ENCODE data around the gene ZNF423. TPM values are rescaled to one million over a fixed set of nuclear protein-coding genes. Genes with fewer than 3 reads are reported as not detected.

The ZNF423 gene
- total RNA-seq, 1 experiment from 2014 or later, result 0.49 TPM

DNA sequence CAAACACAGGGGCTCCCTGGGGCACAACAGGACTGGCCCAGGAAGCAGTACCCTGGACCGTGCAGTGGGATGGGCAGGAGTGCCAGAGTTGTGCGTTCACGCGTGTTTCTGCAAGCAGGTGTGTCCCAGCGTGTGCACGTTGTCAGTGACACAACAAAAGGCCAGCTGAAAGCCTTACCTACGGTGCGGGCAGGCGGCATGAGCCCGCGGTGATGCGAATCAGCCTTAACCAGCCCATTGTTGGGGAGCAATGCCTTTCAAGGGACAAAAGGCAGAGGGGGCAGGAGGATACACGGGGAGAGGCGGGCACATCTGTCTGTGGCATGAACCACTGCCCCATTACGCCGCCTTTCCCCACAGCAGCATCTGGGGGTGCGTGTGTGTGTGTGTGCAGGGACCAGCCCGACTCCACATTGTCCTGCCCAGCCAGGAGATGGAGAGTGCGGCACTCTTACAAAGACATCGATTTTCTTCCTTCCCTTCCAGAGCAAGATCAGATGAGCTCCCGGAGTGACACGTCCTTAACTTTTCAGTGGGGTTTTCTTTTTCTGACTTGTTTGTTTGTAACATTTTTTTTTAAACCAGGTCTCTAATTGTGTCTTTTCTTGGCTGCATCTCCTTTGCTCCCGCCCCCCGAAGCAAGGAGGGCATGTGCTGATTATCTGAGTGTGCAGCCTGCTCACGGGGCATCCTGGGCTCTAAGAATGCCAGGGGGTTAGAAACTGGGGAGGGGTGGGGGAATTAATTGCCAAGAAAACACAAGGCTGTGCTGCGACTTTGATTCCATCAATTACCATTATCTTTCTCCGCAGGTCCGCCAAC lies 158.1 kb downstream of the ZNF423 start:
- intact Hi-C loops (cut with micrococcal nuclease; ENCODE audit: unreplicated experiment) (no loop called here), in situ Hi-C loops (cut with HindIII; ENCODE audit: low pct_unique_long_range_greater_than_20kb, low sequenced_read_pairs) (no loop called here)
- no peak overlapping the region for H3K4me3 ChIP-seq (ENCODE audit: low read depth in 2 of 2, low read length in 2 of 2)
- no peaks in the 10 kb centered on the region for H3K27me3 ChIP-seq (ENCODE audit: control insufficient read depth, insufficient read depth, low read length)
- POLR2A ChIA-PET, result no interaction called here
- DNase-seq (ENCODE audit: low read depth, low spot score), result no peak
- no TSS peak for BruUV-seq (replicated peaks)
- ATAC-seq, result no peak
- CTCF ChIA-PET, result no interaction called here
- no peak overlapping the region for H3K27ac ChIP-seq (ENCODE audit: low read length)
- H3K36me3 ChIP-seq (ENCODE audit: control insufficient read depth, insufficient read depth, low read length), result no peaks in the 10 kb centered on the region; the same call in 1 of the 2 replicates
- no peaks in the 10 kb centered on the region for H3K9me3 ChIP-seq (ENCODE audit: control insufficient read depth, insufficient read depth, low read depth, low read length)
- TF ChIP-seq, protein P1, sequence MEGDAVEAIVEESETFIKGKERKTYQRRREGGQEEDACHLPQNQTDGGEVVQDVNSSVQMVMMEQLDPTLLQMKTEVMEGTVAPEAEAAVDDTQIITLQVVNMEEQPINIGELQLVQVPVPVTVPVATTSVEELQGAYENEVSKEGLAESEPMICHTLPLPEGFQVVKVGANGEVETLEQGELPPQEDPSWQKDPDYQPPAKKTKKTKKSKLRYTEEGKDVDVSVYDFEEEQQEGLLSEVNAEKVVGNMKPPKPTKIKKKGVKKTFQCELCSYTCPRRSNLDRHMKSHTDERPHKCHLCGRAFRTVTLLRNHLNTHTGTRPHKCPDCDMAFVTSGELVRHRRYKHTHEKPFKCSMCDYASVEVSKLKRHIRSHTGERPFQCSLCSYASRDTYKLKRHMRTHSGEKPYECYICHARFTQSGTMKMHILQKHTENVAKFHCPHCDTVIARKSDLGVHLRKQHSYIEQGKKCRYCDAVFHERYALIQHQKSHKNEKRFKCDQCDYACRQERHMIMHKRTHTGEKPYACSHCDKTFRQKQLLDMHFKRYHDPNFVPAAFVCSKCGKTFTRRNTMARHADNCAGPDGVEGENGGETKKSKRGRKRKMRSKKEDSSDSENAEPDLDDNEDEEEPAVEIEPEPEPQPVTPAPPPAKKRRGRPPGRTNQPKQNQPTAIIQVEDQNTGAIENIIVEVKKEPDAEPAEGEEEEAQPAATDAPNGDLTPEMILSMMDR (IDR thresholded peaks at IDR 0.05), result no peak
- TF ChIP-seq TCF7L2 (IDR thresholded peaks at IDR 0.05; ENCODE audit: low read depth, low read length) (no peak), POLR2AphosphoS5 (IDR thresholded peaks at IDR 0.05; ENCODE audit: low read depth, low read length) (no peak), SIN3A (IDR thresholded peaks at IDR 0.05; ENCODE audit: borderline replicate concordance, insufficient read depth, low read depth, low read length) (no peak)
- TF ChIP-seq, protein P2, sequence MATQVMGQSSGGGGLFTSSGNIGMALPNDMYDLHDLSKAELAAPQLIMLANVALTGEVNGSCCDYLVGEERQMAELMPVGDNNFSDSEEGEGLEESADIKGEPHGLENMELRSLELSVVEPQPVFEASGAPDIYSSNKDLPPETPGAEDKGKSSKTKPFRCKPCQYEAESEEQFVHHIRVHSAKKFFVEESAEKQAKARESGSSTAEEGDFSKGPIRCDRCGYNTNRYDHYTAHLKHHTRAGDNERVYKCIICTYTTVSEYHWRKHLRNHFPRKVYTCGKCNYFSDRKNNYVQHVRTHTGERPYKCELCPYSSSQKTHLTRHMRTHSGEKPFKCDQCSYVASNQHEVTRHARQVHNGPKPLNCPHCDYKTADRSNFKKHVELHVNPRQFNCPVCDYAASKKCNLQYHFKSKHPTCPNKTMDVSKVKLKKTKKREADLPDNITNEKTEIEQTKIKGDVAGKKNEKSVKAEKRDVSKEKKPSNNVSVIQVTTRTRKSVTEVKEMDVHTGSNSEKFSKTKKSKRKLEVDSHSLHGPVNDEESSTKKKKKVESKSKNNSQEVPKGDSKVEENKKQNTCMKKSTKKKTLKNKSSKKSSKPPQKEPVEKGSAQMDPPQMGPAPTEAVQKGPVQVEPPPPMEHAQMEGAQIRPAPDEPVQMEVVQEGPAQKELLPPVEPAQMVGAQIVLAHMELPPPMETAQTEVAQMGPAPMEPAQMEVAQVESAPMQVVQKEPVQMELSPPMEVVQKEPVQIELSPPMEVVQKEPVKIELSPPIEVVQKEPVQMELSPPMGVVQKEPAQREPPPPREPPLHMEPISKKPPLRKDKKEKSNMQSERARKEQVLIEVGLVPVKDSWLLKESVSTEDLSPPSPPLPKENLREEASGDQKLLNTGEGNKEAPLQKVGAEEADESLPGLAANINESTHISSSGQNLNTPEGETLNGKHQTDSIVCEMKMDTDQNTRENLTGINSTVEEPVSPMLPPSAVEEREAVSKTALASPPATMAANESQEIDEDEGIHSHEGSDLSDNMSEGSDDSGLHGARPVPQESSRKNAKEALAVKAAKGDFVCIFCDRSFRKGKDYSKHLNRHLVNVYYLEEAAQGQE (IDR thresholded peaks at IDR 0.05; ENCODE audit: insufficient read depth in 1 of 2, low read depth in 2 of 2, low read length in 1 of 2), result no peak
- H3K4me1 ChIP-seq (ENCODE audit: control insufficient read depth, insufficient read depth, low read length), result no peaks in the 10 kb centered on the region

DNA sequence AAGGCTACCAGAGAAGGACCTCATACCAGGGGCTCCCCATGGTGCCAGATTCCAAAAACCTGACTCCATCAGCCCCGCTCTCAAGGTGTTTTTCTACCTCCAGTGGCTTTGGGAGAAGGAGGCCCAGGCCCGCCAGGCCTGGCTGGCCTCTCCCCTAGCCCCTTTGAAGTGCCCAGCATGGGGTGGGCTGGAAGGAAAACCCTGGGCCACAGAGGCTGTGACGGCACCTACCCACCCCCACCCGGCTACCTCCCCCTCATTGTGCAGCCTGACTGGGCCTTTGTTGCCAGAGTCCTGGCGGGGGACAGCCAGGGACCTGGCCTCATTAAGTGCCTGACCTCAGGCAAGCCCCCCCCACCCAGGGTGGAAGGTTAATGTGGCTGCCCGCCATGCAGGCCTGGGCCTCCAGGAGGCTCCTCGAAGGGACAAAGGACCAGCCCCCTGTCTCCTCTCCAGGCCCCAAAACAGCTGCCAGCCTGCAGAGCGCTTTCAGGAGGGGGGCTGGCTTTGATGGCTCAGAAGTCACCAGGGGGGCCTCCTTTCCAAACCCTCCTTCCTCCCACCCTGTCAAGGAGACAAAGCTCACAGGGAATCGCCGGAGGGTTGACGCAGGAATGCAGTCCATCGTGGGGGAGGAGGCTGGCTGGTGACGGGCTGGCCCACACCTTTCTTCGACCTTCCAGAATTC lies 159.4 kb downstream of the ZNF423 start:
- intact Hi-C loops (cut with micrococcal nuclease; ENCODE audit: unreplicated experiment) (no loop called here), in situ Hi-C loops (cut with HindIII; ENCODE audit: low pct_unique_long_range_greater_than_20kb, low sequenced_read_pairs) (no loop called here)
- no peak for TF ChIP-seq TCF7L2 (IDR thresholded peaks at IDR 0.05; ENCODE audit: low read depth, low read length)
- TF ChIP-seq, protein P1 (IDR thresholded peaks at IDR 0.05), result no peak
- TF ChIP-seq, protein P2 (IDR thresholded peaks at IDR 0.05; ENCODE audit: insufficient read depth in 1 of 2, low read depth in 2 of 2, low read length in 1 of 2), result no peak
- TF ChIP-seq POLR2AphosphoS5 (IDR thresholded peaks at IDR 0.05; ENCODE audit: low read depth, low read length), result no peak
- TF ChIP-seq SIN3A (IDR thresholded peaks at IDR 0.05; ENCODE audit: borderline replicate concordance, insufficient read depth, low read depth, low read length), result no peak
- Histone ChIP-seq H3K4me3 (ENCODE audit: low read depth in 2 of 2, low read length in 2 of 2) (no peak overlapping the region), H3K27me3 (ENCODE audit: control insufficient read depth, insufficient read depth, low read length) (no peaks in the 10 kb centered on the region), H3K9me3 (ENCODE audit: control insufficient read depth, insufficient read depth, low read depth, low read length) (no peaks in the 10 kb centered on the region), H3K4me1 (ENCODE audit: control insufficient read depth, insufficient read depth, low read length) (no peaks in the 10 kb centered on the region), H3K27ac (ENCODE audit: low read length) (no peak overlapping the region), H3K36me3 (ENCODE audit: control insufficient read depth, insufficient read depth, low read length) (no peaks in the 10 kb centered on the region; the same call in 1 of the 2 replicates)
- no TSS peak for BruUV-seq (replicated peaks)
- ATAC-seq (no peak), DNase-seq (ENCODE audit: low read depth, low spot score) (no peak)
- ChIA-PET POLR2A (no interaction called here), CTCF (no interaction called here)
